GM19025 (cell line): ENCODE results near the gene PTPRN2.
"Not testable (repeated sequence)": the region's sequence is repeated elsewhere in the genome, so short reads cannot be mapped to it uniquely, and the experiment has no call there.

Source experiments
- ATAC-seq: cut with Tn5 transposase; IDR thresholded peaks from one replicate; pipeline ENCODE4 v1.9.1; 2021; ENCODE audit warnings: mild to moderate bottlenecking, low read depth, moderate library complexity; ENCODE audit not compliant: unreplicated experiment

The PTPRN2 gene

DNA sequence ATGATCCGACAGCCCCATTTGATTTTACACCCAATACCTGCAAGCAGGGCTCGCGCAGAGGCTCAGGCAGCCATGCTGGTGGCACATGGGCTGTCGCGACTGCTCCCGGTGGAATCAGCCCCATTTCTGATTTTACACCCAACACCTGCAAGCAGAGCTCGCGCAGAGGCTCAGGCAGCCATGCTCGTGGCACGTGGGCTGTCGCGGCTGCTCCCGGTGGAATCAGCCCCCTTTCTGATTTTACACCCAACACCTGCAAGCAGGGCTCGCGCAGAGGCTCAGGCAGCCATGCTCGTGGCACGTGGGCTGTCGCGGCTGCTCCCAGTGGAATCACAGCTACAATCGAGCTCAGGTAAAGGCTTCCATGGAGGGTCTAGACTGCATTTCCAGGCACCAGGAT, 244.1 kb downstream of the PTPRN2 start:
- ATAC-seq = no peak

DNA sequence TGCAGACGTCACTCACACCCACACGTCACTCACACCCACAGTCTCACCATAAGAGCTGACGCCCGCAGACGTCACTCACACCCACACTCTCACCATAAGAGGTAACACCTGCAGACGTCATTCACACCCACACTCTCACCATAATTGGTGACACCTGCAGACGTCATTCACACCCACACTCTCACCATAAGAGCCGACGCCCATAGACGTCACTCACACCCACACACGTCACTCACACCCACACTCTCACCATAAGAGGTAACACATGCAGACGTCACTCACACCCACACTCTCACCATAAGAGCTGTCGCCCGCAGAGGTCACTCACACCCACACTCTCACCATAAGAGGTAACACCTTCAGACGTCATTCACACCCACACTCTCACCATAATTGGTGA, 246.5 kb downstream of the PTPRN2 start:
- ATAC-seq = not testable (repeated sequence)

DNA sequence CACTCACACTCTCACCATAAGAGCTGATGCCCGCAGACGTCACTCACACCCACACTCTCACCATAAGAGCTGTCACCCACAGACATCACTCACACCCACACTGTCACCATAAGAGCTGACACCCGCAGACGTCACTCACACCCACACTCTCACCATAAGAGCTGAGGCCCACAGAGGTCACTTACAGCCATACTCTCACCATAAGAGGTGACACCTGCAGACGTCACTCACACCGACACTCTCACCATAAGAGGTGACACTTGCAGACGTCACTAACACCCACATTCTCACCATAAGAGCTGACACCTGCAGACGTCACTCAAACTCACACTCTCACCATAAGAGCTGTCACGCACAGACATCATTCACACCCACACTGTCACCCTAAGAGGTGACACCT, 250.7 kb downstream of the PTPRN2 start:
- ATAC-seq = not testable (repeated sequence)

DNA sequence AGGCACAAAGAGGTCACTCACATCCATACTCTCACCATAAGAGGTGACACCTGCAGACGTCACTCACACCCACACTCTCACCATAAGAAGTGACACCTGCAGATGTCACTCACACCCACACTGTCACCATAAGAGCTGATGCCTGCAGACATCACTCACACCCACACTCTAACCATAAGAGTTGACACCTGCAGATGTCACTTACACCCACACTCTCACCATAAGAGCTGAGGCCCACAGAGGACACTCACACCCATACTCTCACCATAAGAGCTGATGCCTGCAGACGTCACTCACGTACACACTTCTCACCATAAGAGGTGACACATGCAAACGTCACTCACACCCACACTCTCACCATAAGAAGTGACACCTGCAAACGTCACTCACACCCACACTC, 255.1 kb downstream of the PTPRN2 start:
- not testable (repeated sequence) for ATAC-seq

DNA sequence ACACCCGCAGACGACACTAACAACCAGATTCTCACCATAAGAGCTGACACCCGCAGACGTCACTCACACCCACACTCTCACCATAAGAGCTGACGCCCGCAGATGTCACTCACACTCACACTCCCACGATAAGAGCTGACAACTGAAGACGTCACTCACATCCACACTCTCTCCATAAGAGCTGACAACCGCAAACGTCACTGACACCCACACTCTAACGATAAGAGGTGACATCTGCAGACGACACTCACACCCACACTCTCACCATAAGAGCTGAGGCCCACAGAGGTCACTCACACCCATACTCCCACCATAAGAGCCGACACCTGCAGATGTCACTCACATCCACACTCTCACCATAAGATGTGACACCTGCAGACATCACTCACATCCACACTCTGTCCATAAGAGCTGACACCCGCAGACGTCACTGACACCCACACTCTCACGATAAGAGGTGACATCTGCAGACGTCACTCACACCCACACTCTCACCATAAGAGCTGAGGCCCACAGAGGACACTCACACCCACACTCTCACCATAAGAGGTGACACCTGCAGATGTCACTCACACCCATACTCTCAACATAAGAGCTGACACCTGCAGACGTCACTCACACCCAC, 255.7 kb downstream of the PTPRN2 start:
- not testable (repeated sequence) for ATAC-seq

DNA sequence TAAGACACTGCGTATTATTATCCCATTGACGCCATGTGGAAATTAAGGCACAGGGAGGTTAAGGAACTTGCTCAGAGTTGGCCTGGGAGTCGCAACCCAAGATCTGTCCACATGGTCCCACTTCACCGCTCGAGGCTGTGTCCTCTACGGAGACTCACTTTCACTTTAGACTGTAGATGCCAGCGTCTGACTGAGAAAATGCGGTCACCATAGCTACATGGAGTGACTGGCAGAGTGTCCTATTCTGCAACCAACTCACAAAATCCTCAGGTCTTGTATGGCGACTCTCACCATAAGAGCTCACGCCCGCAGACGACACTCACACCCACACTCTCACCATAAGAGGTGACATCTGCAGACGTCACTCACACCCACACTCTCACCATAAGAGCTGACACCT, 257.9 kb downstream of the PTPRN2 start:
- ATAC-seq = no peak

DNA sequence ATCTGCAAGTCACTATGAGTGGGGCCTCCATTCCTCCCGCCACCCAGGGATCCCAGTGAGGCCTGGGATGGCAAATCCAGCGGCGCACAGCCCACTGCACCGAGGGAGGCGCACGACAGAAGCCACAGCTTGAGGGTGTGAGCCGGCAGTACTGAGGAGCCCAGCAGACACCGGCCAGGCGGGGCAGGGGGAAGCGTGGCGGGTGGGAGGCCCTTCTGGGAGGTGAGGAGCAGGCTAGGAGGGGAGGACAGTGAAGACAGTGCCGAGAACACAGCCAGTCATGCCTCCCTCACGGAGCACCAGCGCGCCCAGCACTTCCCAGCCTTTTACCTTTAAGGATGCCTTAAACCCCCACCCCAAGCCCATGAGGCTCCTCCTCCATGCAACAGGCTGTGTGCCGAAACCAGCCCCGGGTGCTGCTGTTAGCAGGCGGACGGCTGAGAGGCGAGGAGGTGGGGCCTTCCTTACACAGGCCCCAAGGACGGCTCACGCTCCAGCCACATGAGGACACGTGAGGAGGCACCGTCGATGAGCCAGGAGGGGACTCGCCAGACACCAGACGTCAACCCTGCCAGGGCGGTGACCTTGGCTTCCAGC, 258.5 kb downstream of the PTPRN2 start:
- no peak for ATAC-seq

DNA sequence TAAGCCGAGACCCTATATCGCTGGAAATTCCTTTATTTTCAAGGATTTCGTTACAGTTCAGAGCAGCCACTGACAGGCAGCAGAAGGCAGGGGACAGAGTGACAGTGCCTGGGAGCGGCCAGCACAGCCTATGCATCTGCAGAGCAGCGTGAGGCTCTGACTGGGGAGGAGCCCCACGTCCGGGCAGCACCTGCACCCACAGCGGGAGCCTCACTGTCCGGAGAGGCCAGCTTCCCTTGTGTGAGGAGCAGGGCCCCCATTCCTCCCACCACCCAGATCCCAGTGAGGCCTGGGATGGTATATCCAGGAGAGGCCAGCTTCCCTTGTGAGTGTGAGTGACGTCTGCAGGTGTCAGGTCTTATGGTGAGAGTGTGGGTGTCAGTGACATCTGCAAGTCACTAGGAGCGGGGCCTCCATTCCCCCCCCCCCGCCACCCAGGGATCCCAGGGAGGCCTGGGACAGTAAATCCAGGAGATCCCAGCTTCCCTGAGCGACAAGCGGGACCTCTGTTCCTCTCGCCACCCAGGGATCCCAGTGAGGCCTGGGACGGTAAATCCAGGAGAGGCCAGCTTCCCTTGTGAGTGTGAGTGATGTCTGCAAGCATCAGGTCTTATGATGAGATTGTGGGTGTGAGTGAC, 259.1 kb downstream of the PTPRN2 start:
- no peak for ATAC-seq

DNA sequence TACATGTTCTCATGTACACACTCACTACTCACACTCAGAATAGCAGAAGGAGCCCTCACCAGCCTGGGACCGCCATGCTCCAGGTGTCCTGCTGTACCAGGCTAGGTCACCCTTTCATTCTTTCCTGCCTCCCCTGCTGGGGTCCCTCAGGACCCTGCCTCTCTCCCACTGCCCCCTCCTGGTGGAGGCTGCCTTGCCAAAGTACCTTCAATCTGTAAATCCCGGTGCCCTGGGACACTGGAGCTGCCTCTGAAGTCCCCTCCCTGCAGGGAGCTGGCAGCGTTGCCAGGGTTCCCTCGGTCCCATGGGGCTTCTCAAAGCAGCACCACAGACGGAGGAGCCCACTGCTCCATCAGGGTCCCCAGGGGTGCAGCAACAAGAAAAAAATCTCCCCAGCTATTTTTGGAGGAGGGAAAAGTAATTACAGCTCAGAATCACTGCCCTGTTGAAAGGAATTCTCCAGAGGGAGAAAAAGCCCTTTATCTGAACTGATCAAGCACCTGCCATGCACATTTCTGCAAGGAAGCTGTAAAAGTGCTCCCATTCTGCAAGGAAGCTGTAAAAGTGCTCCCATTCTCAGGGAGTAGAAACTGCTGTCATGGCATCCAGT, 259.9 kb downstream of the PTPRN2 start:
- no peak for ATAC-seq

DNA sequence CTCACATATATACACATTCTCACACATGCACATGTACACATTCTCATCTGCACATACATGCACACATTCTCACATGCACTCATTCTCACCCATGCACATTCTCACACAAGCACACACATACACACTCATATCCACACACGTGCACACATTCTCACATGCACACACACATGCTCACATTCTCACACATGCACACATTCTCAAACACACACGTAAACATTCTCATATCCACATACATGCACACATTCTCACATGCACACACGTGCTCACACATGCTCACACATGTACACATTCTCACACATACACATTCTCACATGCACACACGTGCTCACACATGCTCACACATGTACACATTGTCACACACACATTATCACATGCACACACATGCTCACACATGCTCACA, 260.6 kb downstream of the PTPRN2 start:
- no peak for ATAC-seq

DNA sequence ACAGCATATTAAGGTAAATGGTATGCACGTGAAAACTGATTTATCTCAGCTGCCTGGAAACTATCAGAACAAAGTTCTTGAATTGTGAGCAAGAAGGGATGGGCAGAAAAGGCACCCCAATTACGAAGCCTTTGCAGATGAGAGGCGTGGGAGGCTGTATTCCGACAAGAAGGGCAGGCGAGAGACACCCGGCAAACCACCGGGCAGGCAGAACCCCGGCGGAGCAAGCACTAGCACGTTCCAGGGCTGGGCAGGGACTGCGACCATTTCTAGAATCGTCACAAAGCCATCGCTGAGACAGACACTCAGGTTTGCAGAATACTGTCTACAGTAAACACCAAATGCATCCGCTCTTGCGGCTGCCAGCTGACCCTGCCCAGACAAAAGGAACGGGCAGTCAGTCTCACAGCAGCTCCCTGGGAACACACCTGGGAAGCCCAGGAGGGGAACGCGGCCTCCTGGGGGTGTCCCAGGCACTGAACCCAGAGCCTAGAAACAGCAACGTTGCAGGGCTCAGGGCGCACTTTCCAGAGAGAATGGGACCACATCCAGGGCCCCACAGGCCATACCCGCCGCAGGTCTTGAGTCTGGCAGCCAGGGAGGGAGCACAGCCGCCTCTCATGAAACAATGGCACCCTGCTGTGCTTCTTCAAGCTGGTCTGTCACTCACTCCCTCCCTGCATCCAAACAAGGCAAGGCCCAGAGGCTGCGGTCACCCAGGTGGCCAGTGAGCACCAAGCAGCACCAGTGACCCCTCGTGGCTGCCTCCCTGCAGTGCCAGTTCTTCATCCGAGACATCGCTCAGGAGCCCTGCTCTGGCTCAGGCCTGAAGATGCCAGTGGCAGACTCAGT, 261.9 kb downstream of the PTPRN2 start:
- no peak for ATAC-seq

DNA sequence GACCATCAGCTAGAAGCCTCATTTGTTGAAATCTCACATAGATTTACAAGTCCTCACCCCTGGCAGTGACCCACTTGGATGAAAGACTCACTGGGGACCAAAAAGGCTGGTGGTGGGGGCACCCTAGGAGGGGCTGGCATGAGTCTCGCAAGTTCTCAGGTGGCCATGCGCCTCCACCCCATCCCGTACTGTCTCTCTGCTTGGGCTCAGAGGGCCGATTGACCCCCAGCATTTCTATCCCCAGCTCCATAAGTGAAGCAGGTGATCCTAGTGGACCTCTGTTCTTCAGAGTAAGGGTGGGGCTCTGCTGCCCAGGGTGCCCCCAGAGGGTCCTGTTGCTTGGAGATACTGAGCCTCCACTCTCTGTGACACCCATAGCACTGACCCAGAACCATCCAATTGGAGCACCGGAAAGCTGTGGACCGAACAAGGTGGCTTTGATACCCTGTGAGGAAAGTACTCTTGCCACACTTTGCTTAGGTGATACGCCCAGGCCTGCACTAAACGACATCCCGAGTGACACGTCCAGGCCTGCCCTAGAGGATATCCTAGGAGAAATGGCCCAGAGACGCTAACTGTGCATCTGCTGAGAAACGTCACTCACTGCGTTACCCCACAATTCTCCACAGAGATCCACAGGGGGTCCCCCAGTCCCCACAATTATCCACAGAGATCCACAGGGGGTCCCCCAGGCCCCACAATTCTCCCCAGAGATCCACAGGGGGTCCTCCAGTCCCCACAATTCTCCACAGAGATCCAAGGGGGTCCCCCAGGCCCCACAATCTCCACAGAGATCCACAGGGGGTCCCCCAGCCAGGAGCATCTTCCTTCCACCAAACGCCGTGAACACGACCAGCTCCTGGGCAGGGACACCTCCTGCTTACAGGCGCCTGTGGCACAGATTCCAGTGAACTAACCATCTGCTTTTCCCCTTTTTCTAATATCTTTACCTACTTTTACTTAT, 262.9 kb downstream of the PTPRN2 start:
- no peak for ATAC-seq

DNA sequence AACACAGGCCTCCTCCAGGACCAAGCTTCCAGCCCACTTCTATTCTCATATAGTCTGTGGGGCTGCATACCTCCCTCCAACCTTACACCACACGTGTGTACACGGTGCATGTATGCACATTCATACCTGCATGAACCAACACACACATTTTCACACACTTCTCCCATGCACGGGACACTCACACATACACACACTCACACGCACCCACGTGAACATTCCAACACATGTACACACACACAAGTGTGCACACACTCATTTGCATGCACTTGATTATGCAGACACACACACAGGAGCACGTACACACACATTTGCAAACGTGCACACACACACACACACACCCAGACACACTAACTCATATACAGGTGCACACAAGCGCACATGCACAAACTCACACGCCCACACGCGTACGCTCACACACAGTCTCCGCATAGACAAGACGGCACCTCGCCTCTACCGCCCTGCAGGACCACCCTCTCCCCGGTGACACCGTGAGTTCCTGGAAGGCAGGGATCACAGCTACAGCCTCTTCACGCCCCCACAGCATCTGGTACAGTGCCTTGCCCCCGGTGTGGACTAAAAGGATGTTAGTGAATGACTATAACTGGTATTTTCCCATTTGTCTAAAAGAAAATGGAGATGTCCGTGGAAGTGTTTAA, 263.8 kb downstream of the PTPRN2 start:
- ATAC-seq = no peak

DNA sequence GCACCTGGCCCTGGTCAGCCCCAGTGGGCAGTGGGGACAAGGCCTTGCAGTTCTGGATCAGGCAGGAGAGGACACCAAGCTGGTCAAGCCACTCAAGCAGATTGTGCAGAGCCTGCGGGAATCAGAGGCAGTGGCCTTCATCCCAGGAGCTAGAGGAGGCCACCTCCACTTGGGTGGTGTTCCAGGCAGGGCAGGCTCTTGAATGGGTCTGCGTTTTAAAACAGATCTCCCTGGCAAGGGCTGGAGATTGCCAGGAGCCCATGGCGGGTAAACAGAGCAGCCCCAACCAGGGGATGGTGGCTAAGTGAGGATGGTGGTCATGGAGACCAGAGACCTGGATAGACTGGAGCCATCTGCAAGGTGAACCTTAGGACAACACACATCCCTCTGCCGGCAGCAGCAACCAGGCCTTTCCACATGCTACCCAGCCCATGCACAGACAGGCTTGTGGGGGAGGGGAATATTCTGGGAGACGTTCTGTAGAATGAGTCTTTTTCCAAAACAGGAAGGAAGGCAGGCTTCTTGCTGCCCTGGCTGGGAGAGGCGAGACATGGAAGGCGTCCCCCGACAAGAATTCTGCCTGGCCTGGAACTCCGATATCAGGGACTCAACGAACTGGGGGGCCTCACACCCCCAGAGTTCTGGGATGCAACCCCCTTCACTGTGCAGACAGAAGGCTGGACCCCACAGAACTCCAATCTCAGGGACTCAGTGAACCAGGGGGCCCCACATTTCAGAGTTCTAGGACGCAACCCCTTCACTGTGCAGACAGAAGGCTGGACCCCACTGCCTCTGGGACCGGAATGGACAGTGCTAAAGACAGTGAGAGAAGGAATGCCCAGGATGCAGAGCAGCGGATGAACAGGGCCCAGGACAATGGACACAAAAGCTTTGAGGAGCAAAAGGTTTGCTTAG, 264.8 kb downstream of the PTPRN2 start:
- ATAC-seq = no peak

DNA sequence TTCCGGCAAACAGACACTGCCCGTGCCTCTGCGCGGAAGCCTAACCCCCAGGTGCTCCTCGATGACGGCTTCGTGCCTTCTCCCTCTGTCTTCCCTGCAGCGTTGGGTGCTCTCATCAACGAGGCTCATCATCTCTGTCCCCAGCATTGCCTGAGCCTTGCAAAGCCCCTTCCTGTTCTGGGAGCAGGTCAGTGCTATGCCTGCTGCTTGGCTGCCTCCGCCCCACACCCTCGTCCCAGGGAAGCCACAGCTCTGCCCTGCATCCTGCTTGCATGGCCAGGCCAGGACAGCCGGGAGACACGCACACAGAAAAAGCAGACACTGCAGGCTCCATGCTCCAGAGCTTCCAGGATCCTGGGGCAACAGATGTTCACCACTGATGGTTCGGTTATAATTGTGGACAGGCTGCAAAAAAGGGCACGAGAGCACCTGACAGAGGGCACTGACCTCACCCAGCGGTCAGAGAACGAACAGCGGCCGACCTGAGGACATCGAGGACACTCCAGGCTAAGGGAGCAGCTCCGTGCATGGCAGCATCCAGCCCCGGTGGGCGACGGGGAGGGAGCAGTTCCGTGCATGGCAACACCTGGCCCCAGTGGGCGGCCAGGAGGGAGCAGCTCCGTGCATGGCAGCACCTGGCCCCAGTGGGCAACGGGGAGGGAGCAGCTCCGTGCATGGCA, 265.5 kb downstream of the PTPRN2 start:
- no peak for ATAC-seq

DNA sequence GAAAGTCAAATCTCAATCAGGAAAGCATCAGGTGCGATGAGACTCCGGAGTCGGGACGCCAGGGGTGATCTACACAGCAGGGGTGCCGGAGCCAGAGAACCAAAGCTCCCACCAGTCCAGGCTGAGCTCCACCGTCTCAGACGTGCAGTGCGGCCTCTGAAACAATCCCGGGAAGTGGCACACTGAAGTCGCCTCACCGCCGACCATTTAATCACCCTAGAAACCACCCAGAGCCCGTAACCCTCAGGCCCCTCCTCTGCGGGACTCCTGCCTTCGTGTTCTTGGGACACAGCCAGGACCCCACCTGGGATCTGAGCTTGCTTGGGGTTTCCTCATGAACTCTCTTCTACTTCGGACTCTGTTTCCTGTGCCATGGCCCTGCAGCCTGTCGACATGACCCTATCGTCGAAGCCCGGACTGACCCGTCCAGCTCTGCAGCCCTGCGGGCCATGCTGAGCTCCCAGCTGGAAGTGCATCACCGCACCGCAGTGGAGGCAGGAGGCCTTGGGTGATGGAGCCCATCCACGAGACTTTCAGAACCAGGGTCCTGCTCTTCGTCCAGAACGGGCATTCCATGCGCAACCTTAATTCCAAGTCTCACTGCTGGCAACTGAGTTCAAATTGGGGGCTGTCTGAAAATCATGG, 266.4 kb downstream of the PTPRN2 start:
- no peak for ATAC-seq

DNA sequence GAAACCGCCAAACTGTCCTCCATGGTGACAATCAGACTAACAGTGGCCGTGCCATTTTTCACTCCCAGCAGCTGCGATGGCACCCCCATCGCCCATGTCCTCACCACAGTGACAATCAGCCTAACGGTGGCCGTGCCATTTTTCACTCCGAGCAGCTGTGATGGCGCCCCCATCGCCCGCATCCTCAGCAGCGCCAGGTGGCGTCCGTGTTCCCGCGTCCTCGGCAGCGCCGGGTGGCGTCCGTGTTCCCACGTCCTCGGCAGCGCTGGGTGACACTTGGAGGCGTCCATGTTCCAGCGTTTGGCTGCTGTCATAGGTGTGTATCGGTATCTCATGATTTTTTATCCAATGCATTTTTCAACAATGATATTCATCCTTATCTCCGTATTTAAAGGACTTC, 267.3 kb downstream of the PTPRN2 start:
- no peak for ATAC-seq
